ENCODE data around the gene IQCM.

IQCM gene

DNA sequence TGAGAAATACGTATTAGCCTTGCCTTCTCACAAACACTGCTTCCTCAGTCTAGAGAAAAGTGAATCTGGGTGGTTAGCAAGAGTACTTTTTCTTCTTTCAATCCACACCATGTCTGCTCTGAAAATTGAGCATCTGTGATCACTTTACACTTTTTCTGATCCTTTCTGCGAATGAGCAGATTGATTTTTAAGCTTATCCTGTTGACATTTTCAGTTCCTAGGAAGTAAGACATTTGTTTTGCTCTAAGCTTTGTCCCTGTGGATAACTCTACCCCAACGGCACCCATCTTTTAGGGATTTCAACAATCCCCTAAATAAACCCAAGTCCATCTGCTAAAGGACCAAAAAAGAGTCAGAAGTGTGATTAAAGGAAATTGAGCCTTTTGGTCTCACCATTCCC is 487.5 kb downstream of the IQCM start:
- intact Hi-C loops (cut with DNase I), result no loop called here
- DNase-seq, result no peak

DNA sequence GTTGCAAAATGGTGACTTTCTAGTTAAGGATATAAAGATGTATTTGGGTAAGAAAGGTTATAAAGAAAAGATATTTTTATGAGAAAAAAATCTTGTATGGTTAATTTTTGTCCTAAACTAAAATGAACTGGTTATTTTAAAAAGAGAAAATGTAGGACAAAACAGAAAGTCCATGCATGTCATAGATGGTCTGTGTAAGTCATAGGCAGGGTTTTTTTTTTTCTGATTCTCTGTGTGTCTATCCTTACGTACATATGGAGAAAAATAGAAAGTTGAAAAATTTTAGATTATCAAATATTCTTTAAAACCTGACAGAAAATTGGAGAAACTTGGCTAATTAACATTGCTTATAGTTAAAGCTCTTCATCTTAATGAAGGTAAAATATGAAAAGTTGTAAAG is 493.4 kb downstream of the IQCM start:
- intact Hi-C loops (cut with DNase I), result no loop called here
- no peak for DNase-seq

DNA sequence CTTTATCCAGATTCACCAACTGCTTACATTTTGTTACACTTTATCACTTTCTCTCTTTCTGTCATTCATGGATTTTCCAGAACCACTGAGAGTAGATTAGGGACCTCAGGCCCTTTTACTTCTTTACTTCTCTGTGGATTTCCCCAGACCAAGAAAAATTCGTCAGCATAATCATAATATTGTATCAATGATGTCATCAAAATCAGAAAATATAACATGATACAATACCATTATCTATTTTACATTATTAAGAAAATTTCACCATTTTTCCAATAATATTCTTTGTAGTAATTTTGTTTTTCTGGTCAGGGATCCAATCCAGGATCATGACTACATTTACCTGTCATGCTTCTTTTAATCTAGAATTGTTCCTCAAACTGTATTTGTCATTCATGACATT is 494.2 kb downstream of the IQCM start:
- intact Hi-C loops (cut with DNase I), result no loop called here
- DNase-seq, result no peak

GRCh38 chr4:149311076-149311475 is 504.6 kb downstream of the IQCM start:
- no peak for DNase-seq
- intact Hi-C loops (cut with DNase I), result no loop called here

GRCh38 chr4:149306537-149306936 is 509.1 kb downstream of the IQCM start:
- no peak for DNase-seq
- intact Hi-C loops (cut with DNase I), result no loop called here
